ENCODE measurements around the gene CD164L2. TPM values are rescaled to one million over a fixed set of nuclear protein-coding genes. Genes with fewer than 3 reads are reported as not detected.

Gene CD164L2
- polyA plus RNA-seq, 1 donor from 2014 or later = not detected

- Mint-ChIP-seq H3K4me3 (peak overlapping the region in 2 of 4 donors; percentile 79 to 87), H3K9me3 (no peaks in the 10 kb centered on the region), H3K27me3 (no peaks in the 10 kb centered on the region), H3K4me1 (peaks cover 14 to 26% (median 21%) of the 10 kb centered on the region in 3 donors), H3K36me3 (no peaks in the 10 kb centered on the region), H3K27ac (peak overlapping the region in 1 of 3 donors; percentile 35)
Measured at GRCh38 chr1:27345272-27345671, 37.9 kb downstream of the CD164L2 start.

GRCh38 chr1:27343639-27344025, 39.5 kb downstream of the CD164L2 start:
- Mint-ChIP-seq H3K27me3 (no peaks in the 10 kb centered on the region), H3K36me3 (no peaks in the 10 kb centered on the region), H3K9me3 (no peaks in the 10 kb centered on the region), H3K27ac (peak overlapping the region; percentile 82 to 97 (median 91)), H3K4me3 (peak overlapping the region; percentile 87 to 100 (median 96)), H3K4me1 (peaks cover 27 to 34% (median 30%) of the 10 kb centered on the region in 3 donors)

- H3K4me3 Mint-ChIP-seq = peak overlapping the region; percentile 87 to 100 (median 96)
- peaks cover 27 to 37% (median 30%) of the 10 kb centered on the region in 3 donors for H3K4me1 Mint-ChIP-seq
- H3K36me3 Mint-ChIP-seq = no peaks in the 10 kb centered on the region
- H3K9me3 Mint-ChIP-seq = no peaks in the 10 kb centered on the region
- H3K27ac Mint-ChIP-seq = peak overlapping the region; percentile 82 to 97 (median 91)
- no peaks in the 10 kb centered on the region for H3K27me3 Mint-ChIP-seq
Measured at GRCh38 chr1:27342778-27343638, 40.1 kb downstream of the CD164L2 start.

- Mint-ChIP-seq H3K4me3 (peak overlapping the region; percentile 87 to 100 (median 96)), H3K27ac (peak overlapping the region; percentile 82 to 97 (median 91)), H3K4me1 (peaks cover 27 to 37% (median 27%) of the 10 kb centered on the region in 3 donors), H3K9me3 (no peaks in the 10 kb centered on the region), H3K27me3 (no peaks in the 10 kb centered on the region), H3K36me3 (no peaks in the 10 kb centered on the region)
Measured at GRCh38 chr1:27342391-27342777, 40.7 kb downstream of the CD164L2 start.

- H3K27ac Mint-ChIP-seq = peak within 1 kb of the TSS; percentile 82 to 97 (median 91)
- H3K27me3 Mint-ChIP-seq = no peaks in the 10 kb centered on the region
- H3K36me3 Mint-ChIP-seq = no peaks in the 10 kb centered on the region
- H3K4me3 Mint-ChIP-seq = peak within 1 kb of the TSS; percentile 87 to 100 (median 96)
- H3K4me1 Mint-ChIP-seq = peaks cover 27 to 37% (median 27%) of the 10 kb centered on the region in 3 donors
- H3K9me3 Mint-ChIP-seq = no peaks in the 10 kb centered on the region
Measured at GRCh38 chr1:27341525-27342252, 41.4 kb downstream of the CD164L2 start, which contains the start of gene SYTL1. TSS of gene SYTL1 (plus strand) at chr1:27342022. CDS start at chr1:27345335, 3,313 bp downstream.

- H3K4me3 Mint-ChIP-seq = peak overlapping the region in 2 of 4 donors; percentile 67 to 87
- H3K36me3 Mint-ChIP-seq = peaks cover 3% of the 10 kb centered on the region
Measured at GRCh38 chr1:27339213-27339612, 43.9 kb downstream of the CD164L2 start.

GRCh38 chr1:27338751-27339150, 44.4 kb downstream of the CD164L2 start:
- peak overlapping the region; percentile 67 to 91 (median 80) for H3K27ac Mint-ChIP-seq
- no peaks in the 10 kb centered on the region for H3K9me3 Mint-ChIP-seq
- peak overlapping the region in 2 of 4 donors; percentile 39 to 87 for H3K4me3 Mint-ChIP-seq
- peaks cover 19 to 33% (median 25%) of the 10 kb centered on the region in 3 donors for H3K4me1 Mint-ChIP-seq
- no peaks in the 10 kb centered on the region for H3K27me3 Mint-ChIP-seq
- peaks cover 3% of the 10 kb centered on the region for H3K36me3 Mint-ChIP-seq

More at GRCh38 chr1:27339213-27339612, 43.9 kb downstream of the CD164L2 start:
- H3K9me3 Mint-ChIP-seq = no peaks in the 10 kb centered on the region
- H3K4me1 Mint-ChIP-seq = peaks cover 19 to 33% (median 25%) of the 10 kb centered on the region in 3 donors
- H3K27me3 Mint-ChIP-seq = no peaks in the 10 kb centered on the region
- peak overlapping the region; percentile 82 to 97 (median 91) for H3K27ac Mint-ChIP-seq

GRCh38 chr1:27336756-27337155, 46.4 kb downstream of the CD164L2 start:
- H3K4me3 Mint-ChIP-seq = no peak overlapping the region
- H3K27me3 Mint-ChIP-seq = no peaks in the 10 kb centered on the region
- H3K27ac Mint-ChIP-seq = no peak overlapping the region
- peaks cover 19 to 30% (median 29%) of the 10 kb centered on the region in 3 donors for H3K4me1 Mint-ChIP-seq
- peaks cover 3% of the 10 kb centered on the region for H3K36me3 Mint-ChIP-seq
- H3K9me3 Mint-ChIP-seq = no peaks in the 10 kb centered on the region

GRCh38 chr1:27335506-27336422, 47.4 kb downstream of the CD164L2 start:
- Mint-ChIP-seq H3K4me3 (no peak overlapping the region), H3K9me3 (no peaks in the 10 kb centered on the region), H3K4me1 (peaks cover 13 to 22% (median 20%) of the 10 kb centered on the region in 3 donors), H3K27me3 (no peaks in the 10 kb centered on the region), H3K36me3 (peaks cover 3% of the 10 kb centered on the region), H3K27ac (no peak overlapping the region)

- peaks cover 11 to 19% (median 18%) of the 10 kb centered on the region in 3 donors for H3K4me1 Mint-ChIP-seq
- peak overlapping the region in 1 of 3 donors; percentile 67 for H3K27ac Mint-ChIP-seq
- H3K36me3 Mint-ChIP-seq = peaks cover 3% of the 10 kb centered on the region
- no peaks in the 10 kb centered on the region for H3K27me3 Mint-ChIP-seq
- no peaks in the 10 kb centered on the region for H3K9me3 Mint-ChIP-seq
- no peak overlapping the region for H3K4me3 Mint-ChIP-seq
Measured at GRCh38 chr1:27333717-27334279, 49.3 kb downstream of the CD164L2 start.

GRCh38 chr1:27332536-27333281, 50.4 kb downstream of the CD164L2 start:
- H3K4me1 Mint-ChIP-seq = peaks cover 19 to 27% (median 21%) of the 10 kb centered on the region in 3 donors
- H3K36me3 Mint-ChIP-seq = peaks cover 3% of the 10 kb centered on the region
- H3K27ac Mint-ChIP-seq = peak overlapping the region in 1 of 3 donors; percentile 68
- no peaks in the 10 kb centered on the region for H3K27me3 Mint-ChIP-seq
- H3K9me3 Mint-ChIP-seq = no peaks in the 10 kb centered on the region
- H3K4me3 Mint-ChIP-seq = peak overlapping the region in 1 of 4 donors; percentile 48

- Mint-ChIP-seq H3K36me3 (peaks cover 3% of the 10 kb centered on the region), H3K4me1 (peaks cover 23 to 30% (median 24%) of the 10 kb centered on the region in 3 donors), H3K27ac (no peak overlapping the region)
Measured at GRCh38 chr1:27331922-27332321, 51.2 kb downstream of the CD164L2 start.

GRCh38 chr1:27331426-27331825, 51.7 kb downstream of the CD164L2 start:
- Mint-ChIP-seq H3K9me3 (no peaks in the 10 kb centered on the region), H3K36me3 (peaks cover 3% of the 10 kb centered on the region), H3K4me3 (peak overlapping the region in 1 of 4 donors; percentile 28), H3K27me3 (no peaks in the 10 kb centered on the region), H3K4me1 (peaks cover 28 to 34% (median 28%) of the 10 kb centered on the region in 3 donors), H3K27ac (peak overlapping the region in 1 of 3 donors; percentile 80)

More at GRCh38 chr1:27331922-27332321, 51.2 kb downstream of the CD164L2 start:
- H3K4me3 Mint-ChIP-seq = no peak overlapping the region
- no peaks in the 10 kb centered on the region for H3K9me3 Mint-ChIP-seq
- H3K27me3 Mint-ChIP-seq = no peaks in the 10 kb centered on the region
